ENCODE measurements around the gene CACNA2D3.

Gene CACNA2D3

GRCh38 chr3:54713031-54713430 is 590.7 kb downstream of the CACNA2D3 start:
- TF ChIP-seq EZH2phosphoT487 (conservative IDR thresholded peaks at IDR 0.05; ENCODE audit: low read length) = no peak
- no peak for TF ChIP-seq CTCF (IDR thresholded peaks at IDR 0.05; ENCODE audit: insufficient read depth, low read length, poor library complexity, severe bottlenecking)
- H4K20me1 ChIP-seq (ENCODE audit: low read depth, low read length) = no peaks in the 10 kb centered on the region

DNA sequence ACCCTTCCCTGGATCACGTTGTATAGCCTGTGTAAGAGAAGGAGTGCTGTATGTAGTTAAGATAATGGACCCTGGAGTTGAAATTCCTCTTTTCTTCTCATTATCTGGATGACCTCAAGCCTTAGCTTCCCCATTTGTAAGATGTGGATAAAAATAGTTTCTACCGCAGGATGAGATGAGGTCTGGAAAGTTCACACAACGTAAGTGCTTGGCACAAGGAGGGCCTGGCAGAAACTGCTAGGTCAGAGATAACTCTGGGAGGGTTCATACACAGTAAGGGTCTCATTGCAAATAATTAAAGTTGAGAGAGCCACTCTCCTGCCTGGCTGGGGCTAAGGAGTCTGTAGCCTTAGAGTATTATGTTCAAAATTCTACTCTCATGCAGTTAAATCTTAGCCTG is 591.1 kb downstream of the CACNA2D3 start:
- Histone ChIP-seq H3F3A (ENCODE audit: insufficient read depth) (no peaks in the 10 kb centered on the region), H3K27ac (ENCODE audit: low read depth, low read length) (no peak overlapping the region), H3K9ac (ENCODE audit: low read length) (no peak overlapping the region), H4K20me1 (ENCODE audit: low read depth, low read length) (no peaks in the 10 kb centered on the region), H3K4me2 (ENCODE audit: low read depth, low read length, poor library complexity, severe bottlenecking) (no peak overlapping the region), H3K36me3 (ENCODE audit: low read length) (no peaks in the 10 kb centered on the region), H3K79me2 (ENCODE audit: insufficient read depth, low read length) (no peaks in the 10 kb centered on the region), H3K9me2 (replicated peaks; ENCODE audit: insufficient read depth, low read length) (no peaks in the 10 kb centered on the region), H3K4me3 (ENCODE audit: insufficient read depth, low read length, poor library complexity, severe bottlenecking) (no peak overlapping the region), H3K9me3 (ENCODE audit: insufficient read depth, low read length) (0 out of 2 replicates have a peak, but pooled peaks cover 2% of the 10 kb centered on the region), H2AFZ (ENCODE audit: low read depth, low read length, severe bottlenecking) (no peak overlapping the region), H3K27me3 (ENCODE audit: low read length) (no peaks in the 10 kb centered on the region)
- TF ChIP-seq CTCF (IDR thresholded peaks at IDR 0.05; ENCODE audit: insufficient read depth, low read length, poor library complexity, severe bottlenecking) = no peak
- TF ChIP-seq EZH2phosphoT487 (conservative IDR thresholded peaks at IDR 0.05; ENCODE audit: low read length) = no peak

More at GRCh38 chr3:54713031-54713430, 590.7 kb downstream of the CACNA2D3 start:
- no peak overlapping the region for H3K27ac ChIP-seq (ENCODE audit: low read depth, low read length)
- H2AFZ ChIP-seq (ENCODE audit: low read depth, low read length, severe bottlenecking) = no peak overlapping the region
- H3F3A ChIP-seq (ENCODE audit: insufficient read depth) = no peaks in the 10 kb centered on the region
- H3K4me2 ChIP-seq (ENCODE audit: low read depth, low read length, poor library complexity, severe bottlenecking) = no peak overlapping the region
- H3K9me3 ChIP-seq (ENCODE audit: insufficient read depth, low read length) = 0 out of 2 replicates have a peak, but pooled peaks cover 6% of the 10 kb centered on the region
- no peaks in the 10 kb centered on the region for H3K27me3 ChIP-seq (ENCODE audit: low read length)
- H3K4me3 ChIP-seq (ENCODE audit: insufficient read depth, low read length, poor library complexity, severe bottlenecking) = no peak overlapping the region
- H3K79me2 ChIP-seq (ENCODE audit: insufficient read depth, low read length) = no peaks in the 10 kb centered on the region
- H3K36me3 ChIP-seq (ENCODE audit: low read length) = no peaks in the 10 kb centered on the region
- no peak overlapping the region for H3K9ac ChIP-seq (ENCODE audit: low read length)
- H3K9me2 ChIP-seq (replicated peaks; ENCODE audit: insufficient read depth, low read length) = no peaks in the 10 kb centered on the region

DNA sequence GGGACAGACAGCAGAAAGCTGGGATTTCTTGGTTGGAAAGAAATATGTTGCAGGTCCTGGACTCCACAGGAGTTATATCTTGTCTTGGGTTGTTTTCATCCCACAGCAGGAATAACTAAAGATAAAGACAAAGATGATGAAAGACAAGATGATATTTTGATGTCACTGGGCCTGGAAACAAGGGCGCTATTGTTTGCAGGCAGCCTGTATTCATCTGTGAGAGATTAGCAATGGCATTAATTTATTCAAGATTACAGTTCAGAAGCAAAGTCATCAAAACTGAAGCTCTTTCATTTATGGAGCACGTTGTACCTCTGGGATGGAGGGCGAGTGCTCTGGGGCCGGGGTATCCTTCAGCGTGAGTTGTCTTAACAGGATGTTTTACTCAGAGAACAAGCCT is 591.7 kb downstream of the CACNA2D3 start:
- no peaks in the 10 kb centered on the region for H3F3A ChIP-seq (ENCODE audit: insufficient read depth)
- TF ChIP-seq EZH2phosphoT487 (conservative IDR thresholded peaks at IDR 0.05; ENCODE audit: low read length) (no peak), CTCF (IDR thresholded peaks at IDR 0.05; ENCODE audit: insufficient read depth, low read length, poor library complexity, severe bottlenecking) (no peak)
- no peak overlapping the region for H3K4me2 ChIP-seq (ENCODE audit: low read depth, low read length, poor library complexity, severe bottlenecking)
- no peaks in the 10 kb centered on the region for H3K9me3 ChIP-seq (ENCODE audit: insufficient read depth, low read length)
- H3K36me3 ChIP-seq (ENCODE audit: low read length) = no peaks in the 10 kb centered on the region
- H2AFZ ChIP-seq (ENCODE audit: low read depth, low read length, severe bottlenecking) = no peak overlapping the region
- no peaks in the 10 kb centered on the region for H3K27me3 ChIP-seq (ENCODE audit: low read length)
- no peak overlapping the region for H3K9ac ChIP-seq (ENCODE audit: low read length)
- no peaks in the 10 kb centered on the region for H3K9me2 ChIP-seq (replicated peaks; ENCODE audit: insufficient read depth, low read length)
- no peak overlapping the region for H3K27ac ChIP-seq (ENCODE audit: low read depth, low read length)
- H4K20me1 ChIP-seq (ENCODE audit: low read depth, low read length) = no peaks in the 10 kb centered on the region
- no peak overlapping the region for H3K4me3 ChIP-seq (ENCODE audit: insufficient read depth, low read length, poor library complexity, severe bottlenecking)
- H3K79me2 ChIP-seq (ENCODE audit: insufficient read depth, low read length) = no peaks in the 10 kb centered on the region

Data from SU-DHL-6 (cell line).